K562 (cell line): ENCODE data around the gene ZFYVE21. TPM values are rescaled to one million over a fixed set of nuclear protein-coding genes. Genes with fewer than 3 reads are reported as not detected.

Experiments
- ATAC-seq: fragments of 200-7000 bp; cut with Tn5 transposase; 3 replicates; pipeline ENCODE4 v1.9.1; 2020; ENCODE audit warnings: moderate library complexity
- BruUV-seq: library from RNA; stranded (reverse); fragments of 400-500 nt; replicated peaks from 2 replicates; lab custom pipeline; 2021; lab: Mats Ljungman, UMichigan
- CTCF ChIA-PET: fragments of 300-600 bp; formaldehyde crosslinking; extraction: SDS; loops from one replicate; lab custom pipeline; 2021; ENCODE audit warnings: low intra/inter-chr PET ratio; lab: Yijun Ruan, JAX
- POLR2A ChIA-PET: fragments of 300-600, 350-650 bp; sonication (Branson Sonifier 250); formaldehyde crosslinking; extraction: SDS; loops from one replicate; lab custom pipeline; 2021; ENCODE audit warnings: antibody characterized with exemption, inconsistent platforms; lab: Yijun Ruan, JAX
- DNase-seq, 4 experiments: peaks; one replicate each; pipeline versions ENCODE4 v3.0.0 to v3.0.0-alpha.2; 2011 to 2018; ENCODE audit warnings: low spot score in 3 of 4, mixed read lengths in 3 of 4; ENCODE audit errors: extremely low read depth in 1 of 4
- FAIRE-seq: peaks from 2 replicates; lab custom pipeline; 2011; peaks lifted over from hg19 to GRCh38; lab: Jason Lieb, UNC
- H2AFZ ChIP-seq: 2 replicates; pipeline ENCODE4 v1.6.0; 2011; ENCODE audit warnings: low read depth, low read length, control low read depth, inconsistent platforms
- H3K27ac ChIP-seq: fragments of 200-600 bp; 3 replicates; pipeline ENCODE4 v1.8.0; 2011; ENCODE audit warnings: low read depth, mild to moderate bottlenecking, control low read depth, inconsistent platforms, low read length, moderate library complexity, mixed read lengths; ENCODE audit errors: extremely low read depth
- H3K27me3 ChIP-seq, 2 experiments: fragments of 300-600 bp in 1 of 2; 2 replicates in 1 of 2; 3 replicates in 1 of 2; pipeline versions ENCODE4 v1.6.0 to v1.8.0; 2011; ENCODE audit warnings: inconsistent platforms in 2 of 2, low read length in 2 of 2, mild to moderate bottlenecking in 1 of 2, mixed read lengths in 1 of 2, moderate library complexity in 1 of 2; ENCODE audit not compliant: control insufficient read depth in 2 of 2, insufficient read depth in 2 of 2
- H3K36me3 ChIP-seq: fragments of 300-600 bp; 3 replicates; pipeline ENCODE4 v1.8.0; 2011; ENCODE audit warnings: mild to moderate bottlenecking, low read length, inconsistent platforms; ENCODE audit not compliant: control insufficient read depth, insufficient read depth
- H3K4me1 ChIP-seq, 2 experiments: fragments of 200-600 bp in 1 of 2; replicated peaks in 1 of 2; 2 replicates in 1 of 2; 3 replicates in 1 of 2; pipeline versions ENCODE4 v1.5.1 to v1.8.0; 2011; ENCODE audit warnings: inconsistent platforms in 2 of 2, low read length in 2 of 2, mild to moderate bottlenecking in 1 of 2, mixed read lengths in 1 of 2, moderate library complexity in 1 of 2; ENCODE audit not compliant: control insufficient read depth in 2 of 2, insufficient read depth in 2 of 2
- H3K4me2 ChIP-seq: 2 replicates; pipeline ENCODE4 v1.6.1; 2011; ENCODE audit warnings: low read length, control low read depth, inconsistent platforms, mixed read lengths; ENCODE audit not compliant: insufficient read depth
- H3K4me3 ChIP-seq: fragments of 200-600 bp; sonication (generic), shearing (Covaris generic); 2 replicates; pipeline ENCODE4 v1.5.1; 2016; ENCODE audit warnings: control low read depth, inconsistent platforms
- H3K79me2 ChIP-seq: fragments of 200-600 bp; 3 replicates; pipeline ENCODE4 v1.8.0; 2011; ENCODE audit warnings: low read length, inconsistent platforms; ENCODE audit not compliant: control insufficient read depth, insufficient read depth
- H3K9ac ChIP-seq, 2 experiments: 2 replicates each; pipeline versions ENCODE4 v1.6.0 to v1.6.1; 2011; ENCODE audit warnings: low read depth in 2 of 2, low read length in 2 of 2, control low read depth in 1 of 2, inconsistent platforms in 1 of 2, mild to moderate bottlenecking in 1 of 2, mixed read lengths in 1 of 2; ENCODE audit not compliant: insufficient read depth in 1 of 2
- H3K9me1 ChIP-seq: one replicate; pipeline ENCODE4 v1.6.0; 2011; ENCODE audit warnings: inconsistent platforms, mild to moderate bottlenecking, low read length, moderate library complexity; ENCODE audit not compliant: control insufficient read depth, insufficient read depth
- H3K9me3 ChIP-seq: replicated peaks from 2 replicates; pipeline ENCODE4 v1.5.1; 2011; ENCODE audit warnings: low read depth, low read length, inconsistent platforms; ENCODE audit not compliant: control insufficient read depth, insufficient read depth
- H4K20me1 ChIP-seq: replicated peaks from 2 replicates; pipeline ENCODE4 v1.6.1; 2011; ENCODE audit warnings: low read length, inconsistent platforms, mixed read lengths; ENCODE audit not compliant: control insufficient read depth, insufficient read depth
- ETV5 ChIP-seq: sonication (generic); formaldehyde crosslinking; IDR thresholded peaks from 2 replicates; pipeline ENCODE4 v1.4.0; 2020; ENCODE audit warnings: low read depth, mild to moderate bottlenecking, missing genetic modification reagents
- IFI16 ChIP-seq: fragments of 250-450 bp; sonication (Bioruptor Pico); IDR thresholded peaks from 2 replicates; pipeline ENCODE4 v2.1.2; 2022; ENCODE audit warnings: mild to moderate bottlenecking, inconsistent platforms
- LARP7 ChIP-seq: fragments of 450-650 bp; IDR thresholded peaks from 2 replicates; pipeline ENCODE4 v1.6.1; 2016
- XRCC3 ChIP-seq: fragments of 450-650 bp; IDR thresholded peaks from 2 replicates; pipeline ENCODE4 v1.6.1; 2017; ENCODE audit warnings: mild to moderate bottlenecking, moderate library complexity
- ZNF316 ChIP-seq: fragments of 450-650 bp; IDR thresholded peaks from 2 replicates; pipeline ENCODE4 v1.6.1; 2016
- WGBS: fragments of 100-300 bp; shearing (Covaris generic); methylation state at CpG from one replicate; pipeline ENCODE4 v1.1.6; 2016; ENCODE audit warnings: low coverage, mixed read lengths; ENCODE audit not compliant: insufficient coverage; ENCODE audit errors: missing lambda C conversion rate; 5-methylcytosine and 5-hydroxymethylcytosine counted together
- in situ Hi-C: fragments of 300-500 bp; cut with MboI; formaldehyde crosslinking; loops from 4 replicates; pipeline ENCODE4 v1.15.0; 2018; ENCODE audit warnings: inconsistent platforms, mixed read lengths
- intact Hi-C: fragments of 100-400 bp; cut with micrococcal nuclease; formaldehyde crosslinking; loops from 2 replicates; pipeline ENCODE4 v1.14.2; 2022
- polyA plus RNA-seq, 8 experiments: library from polyadenylated mRNA; depleted of rRNA in 4 of 8; stranded (reverse) in 5 of 8; unstranded in 3 of 8; fragments of >200 nt; fragmentation: Nextera tagmentation in 2 of 8; fragmentation: Illumina TruSeq in 1 of 8; extraction: Ambion mirVana in 2 of 8; extraction: Trizol in 1 of 8; gene quantifications; 2 replicates each; pipeline versions ENCODE4 v1.2.1 to v1.2.3, GENCODE V29; 2011 to 2014; ENCODE audit warnings: inconsistent platforms in 1 of 8, missing spikeins in 1 of 8
- total RNA-seq, 7 experiments: library from RNA; depleted of rRNA in 6 of 7; stranded (reverse); fragments of >200 nt in 6 of 7; fragmentation: Illumina TruSeq in 2 of 7; extraction: Trizol in 2 of 7; gene quantifications; 2 replicates each; pipeline versions ENCODE4 v1.2.1 to v1.2.3, GENCODE V29; 2011 to 2021; ENCODE audit warnings: low replicate concordance in 1 of 7

The ZFYVE21 gene
- total and polyA plus RNA-seq, 9 of the 15 experiments (the other 6 are each of a cell fraction or from before 2014, with no cell fraction given): 0.90 to 23.1 (median 15.6) TPM

GRCh38 chr14:103732868-103733620 is 17.4 kb downstream of the ZFYVE21 start:
- Histone ChIP-seq H3K79me2 (no peaks in the 10 kb centered on the region), H3K9ac (no peak overlapping the region), H3K27ac (no peak overlapping the region), H3K9me3 (no peaks in the 10 kb centered on the region), H3K27me3 (no peaks in the 10 kb centered on the region), H4K20me1 (no peaks in the 10 kb centered on the region), H3K4me3 (no peak overlapping the region)
- WGBS: 87% methylated on average over 9 of the region's 9 CpGs
- TF ChIP-seq LARP7: no peak
- TF ChIP-seq, all 486 proteins: peak for 0
- BruUV-seq: TSS peak; percentile 40
- no peaks in the 10 kb centered on the region for H3K9me1 ChIP-seq
- peaks cover 48% of the 10 kb centered on the region; the same call in 2 of the 3 replicates for H3K36me3 ChIP-seq
- no peak overlapping the region for H2AFZ ChIP-seq
- no peak for ATAC-seq
- no peak for FAIRE-seq
- POLR2A ChIA-PET: interaction anchor here (1.0 kb wide), 2 partner anchors 32 to 86 kb away, joined by 3 to 4 read pairs; no protein-coding TSS in a partner anchor
- CTCF ChIA-PET: no interaction called here
- H3K4me2 ChIP-seq: no peak overlapping the region
- intact Hi-C loops (no loop called here), in situ Hi-C loops (no loop called here)
- no peak for DNase-seq
- peaks cover 10 to 31% of the 10 kb centered on the region in 2 experiments; a peak in 4 of 5 replicates for H3K4me1 ChIP-seq

- H3K27ac ChIP-seq: no peak overlapping the region
- CTCF ChIA-PET: no interaction called here
- no peak overlapping the region for H3K4me2 ChIP-seq
- no peak overlapping the region for H3K9ac ChIP-seq
- no peak for TF ChIP-seq ZNF316
- TF ChIP-seq ETV5 (CRISPR knock-in tag): no peak
- no peak for TF ChIP-seq IFI16 (CRISPR knock-in tag)
- no peak for TF ChIP-seq XRCC3
- H3K4me3 ChIP-seq: no peak overlapping the region
- H3K9me1 ChIP-seq: no peaks in the 10 kb centered on the region
- H4K20me1 ChIP-seq: no peaks in the 10 kb centered on the region
- H2AFZ ChIP-seq: no peak overlapping the region
- DNase-seq (no peak), FAIRE-seq (no peak), ATAC-seq (no peak)
- intact Hi-C loops (no loop called here), in situ Hi-C loops (no loop called here)
- POLR2A ChIA-PET: interaction anchor here (1.0 kb wide), 2 partner anchors 33 to 86 kb away, joined by 3 to 4 read pairs; no protein-coding TSS in a partner anchor
- WGBS: 85% methylated on average over 8 of the region's 14 CpGs
- H3K79me2 ChIP-seq: no peaks in the 10 kb centered on the region
- peaks cover 10 to 30% of the 10 kb centered on the region in 2 experiments; a peak in 4 of 5 replicates for H3K4me1 ChIP-seq
- 0 out of 5 replicates have a peak, but pooled peaks cover 0 to 2% of the 10 kb centered on the region in 2 experiments for H3K27me3 ChIP-seq
- no peaks in the 10 kb centered on the region for H3K9me3 ChIP-seq
- peaks cover 42% of the 10 kb centered on the region; the same call in 2 of the 3 replicates for H3K36me3 ChIP-seq
- no TSS peak for BruUV-seq
These were observed 18.0 kb downstream of the ZFYVE21 start for GRCh38 chr14:103733651-103734050.
